K562 (cell line): ENCODE data around the gene DDX39A. TPM values are rescaled to one million over a fixed set of nuclear protein-coding genes. Genes with fewer than 3 reads are reported as not detected.
A peak's percentile ranks its signal among the peaks of the same experiment; 100 is the strongest.

Experiments
- ATF1 ChIP-seq, 2 experiments: fragments of 450-650 bp in 1 of 2; IDR thresholded peaks; 2 replicates each; pipeline ENCODE4 v1.6.1; 2016; ENCODE audit warnings: missing compliant biosample characterization in 1 of 2, missing genetic modification characterization in 1 of 2
- CXXC5 ChIP-seq: fragments of 250-450 bp; sonication (Bioruptor Pico); IDR thresholded peaks from 2 replicates; pipeline ENCODE4 v1.8.0; 2022; ENCODE audit warnings: inconsistent platforms, mild to moderate bottlenecking, moderate library complexity
- GABPB2 ChIP-seq: fragments of 250-450 bp; sonication (Bioruptor Pico); conservative IDR thresholded peaks from 2 replicates; pipeline ENCODE4 v1.5.1; 2021; ENCODE audit warnings: mild to moderate bottlenecking
- MAZ ChIP-seq, 2 experiments: fragments of 450-650 bp in 1 of 2; sonication (generic) in 1 of 2; formaldehyde crosslinking; IDR thresholded peaks in 1 of 2; conservative IDR thresholded peaks in 1 of 2; 2 replicates each; pipeline versions ENCODE4 v1.4.0 to v1.5.0; 2020; ENCODE audit warnings: mild to moderate bottlenecking in 1 of 2, missing genetic modification reagents in 1 of 2
- MTA2 ChIP-seq: fragments of 450-650 bp; IDR thresholded peaks from 2 replicates; pipeline ENCODE4 v1.6.1; 2016; ENCODE audit warnings: low read depth
- OTX1 ChIP-seq: fragments of 450-650 bp; formaldehyde crosslinking; IDR thresholded peaks from 2 replicates; pipeline ENCODE4 v1.4.0; 2022; ENCODE audit warnings: mild to moderate bottlenecking
- PYGO2 ChIP-seq: fragments of 450-650 bp; IDR thresholded peaks from 2 replicates; pipeline ENCODE4 v1.6.1; 2016; ENCODE audit warnings: mild to moderate bottlenecking, missing genetic modification characterization, moderate library complexity, missing compliant biosample characterization
- RBM15 ChIP-seq: fragments of 200-400 bp; formaldehyde crosslinking; IDR thresholded peaks from 2 replicates; pipeline ENCODE4 v1.6.1; 2018; ENCODE audit warnings: mild to moderate bottlenecking, low read length, moderate library complexity; ENCODE audit not compliant: insufficient read depth
- REST ChIP-seq, 2 experiments: fragments of 450-650 bp; formaldehyde crosslinking in 1 of 2; IDR thresholded peaks; 2 replicates each; pipeline versions ENCODE4 v1.4.0 to v1.6.1; 2014 to 2020; ENCODE audit warnings: mild to moderate bottlenecking in 2 of 2, borderline replicate concordance in 1 of 2, low read depth in 1 of 2
- SNIP1 ChIP-seq: fragments of 450-650 bp; IDR thresholded peaks from 2 replicates; pipeline ENCODE4 v1.7.1; 2017; ENCODE audit warnings: low read depth, mild to moderate bottlenecking
- ZBTB17 ChIP-seq: fragments of 450-650 bp; formaldehyde crosslinking; IDR thresholded peaks from 2 replicates; pipeline ENCODE4 v1.4.0; 2020; ENCODE audit warnings: mild to moderate bottlenecking
- ZNF395 ChIP-seq: fragments of 200-800 bp; sonication (Bioruptor generic); IDR thresholded peaks from 2 replicates; pipeline ENCODE4 v1.6.1; 2017; ENCODE audit warnings: missing genetic modification characterization, missing compliant biosample characterization
- ZNF696 ChIP-seq: fragments of 250-450 bp; sonication (Bioruptor Pico); conservative IDR thresholded peaks from 2 replicates; pipeline ENCODE4 v1.4.0; 2020; ENCODE audit warnings: mild to moderate bottlenecking, moderate library complexity
- ZNF75A ChIP-seq: fragments of 450-650 bp; formaldehyde crosslinking; IDR thresholded peaks from 2 replicates; pipeline ENCODE4 v1.4.0; 2020; ENCODE audit warnings: mild to moderate bottlenecking
- ZNF778 ChIP-seq: fragments of 450-650 bp; formaldehyde crosslinking; IDR thresholded peaks from 2 replicates; pipeline ENCODE4 v1.4.0; 2020; ENCODE audit warnings: mild to moderate bottlenecking, moderate library complexity
- polyA plus RNA-seq, 8 experiments: library from polyadenylated mRNA; depleted of rRNA in 4 of 8; stranded (reverse) in 5 of 8; unstranded in 3 of 8; fragments of >200 nt; fragmentation: Nextera tagmentation in 2 of 8; fragmentation: Illumina TruSeq in 1 of 8; extraction: Ambion mirVana in 2 of 8; extraction: Trizol in 1 of 8; gene quantifications; 2 replicates each; pipeline versions ENCODE4 v1.2.1 to v1.2.3, GENCODE V29; 2011 to 2014; ENCODE audit warnings: inconsistent platforms in 1 of 8, missing spikeins in 1 of 8
- total RNA-seq, 7 experiments: library from RNA; depleted of rRNA in 6 of 7; stranded (reverse); fragments of >200 nt in 6 of 7; fragmentation: Illumina TruSeq in 2 of 7; extraction: Trizol in 2 of 7; gene quantifications; 2 replicates each; pipeline versions ENCODE4 v1.2.1 to v1.2.3, GENCODE V29; 2011 to 2021; ENCODE audit warnings: low replicate concordance in 1 of 7

The DDX39A gene
- total and polyA plus RNA-seq, 9 of the 15 experiments (the other 6 are each of a cell fraction or from before 2014, with no cell fraction given): 90.3 to 250 (median 188) TPM

GRCh38 chr19:14363183-14364097 lies 55.7 kb downstream of the DDX39A start (continued):
- no peak for TF ChIP-seq RBM15
- peak; percentile 46; the same call in 1 of the 2 replicates for TF ChIP-seq REST (IDR thresholded peaks at IDR 0.05; ENCODE audit: borderline replicate concordance)
- no peak for TF ChIP-seq REST (CRISPR knock-in tag; IDR thresholded peaks at IDR 0.05; ENCODE audit: low read depth)
- TF ChIP-seq ZNF75A (CRISPR knock-in tag): no peak
- 0 out of 2 replicates have a peak, but pooled peaks have one; percentile 48 for TF ChIP-seq OTX1 (CRISPR knock-in tag)
- TF ChIP-seq SNIP1: no peak
- TF ChIP-seq ZBTB17: peak; percentile 62; the same call in 1 of the 2 replicates
- peak; percentile 75 for TF ChIP-seq CXXC5 (CRISPR knock-in tag)
- no peak for TF ChIP-seq ATF1 (CRISPR knock-in tag; IDR thresholded peaks at IDR 0.05)
- TF ChIP-seq ATF1 (tag; IDR thresholded peaks at IDR 0.05): 0 out of 2 replicates have a peak, but pooled peaks have one; percentile 28
- no peak for TF ChIP-seq MTA2
- no peak for TF ChIP-seq ZNF778
- no peak for TF ChIP-seq PYGO2 (tag)
- TF ChIP-seq ZNF395 (CRISPR knock-in tag): peak; percentile 54; the same call in 1 of the 2 replicates
- no peak for TF ChIP-seq GABPB2
- peak in 1 of 2 experiments; percentile 87; a peak in 3 of 4 replicates for TF ChIP-seq MAZ (CRISPR knock-in tag; conservative IDR thresholded peaks at IDR 0.05 in 1 of 2, IDR thresholded peaks at IDR 0.05 in 1 of 2)
- no peak for TF ChIP-seq ZNF696
